Nephron (organoid): Measurements from ENCODE around the gene ZNF431.
A peak's percentile ranks its signal among the peaks of the same experiment; 100 is the strongest.
"Not testable (repeated sequence)": the region's sequence is repeated elsewhere in the genome, so short reads cannot be mapped to it uniquely, and the experiment has no call there.

Source experiments
- H3K27ac Mint-ChIP-seq, 3 experiments: 2 replicates each; pipeline ENCODE4 v1.8.0; 2020; ENCODE audit warnings: mixed read lengths in 3 of 3, mild to moderate bottlenecking in 2 of 3, moderate library complexity in 1 of 3
- H3K27me3 Mint-ChIP-seq: 2 replicates; pipeline ENCODE4 v1.8.0; 2021; ENCODE audit warnings: low read depth, mild to moderate bottlenecking, moderate library complexity, mixed read lengths
- H3K36me3 Mint-ChIP-seq: 2 replicates; pipeline ENCODE4 v1.8.0; 2020; ENCODE audit warnings: low read depth, mixed read lengths
- H3K4me1 Mint-ChIP-seq: 2 replicates; pipeline ENCODE4 v1.8.0; 2020; ENCODE audit warnings: mixed read lengths
- H3K4me3 Mint-ChIP-seq, 3 experiments: 2 replicates each; pipeline ENCODE4 v1.8.0; 2020; ENCODE audit warnings: mild to moderate bottlenecking in 3 of 3, mixed read lengths in 3 of 3, moderate library complexity in 2 of 3
- H3K9me3 Mint-ChIP-seq: 2 replicates; pipeline ENCODE4 v1.8.0; 2020; ENCODE audit warnings: mixed read lengths
- CTCF ChIP-seq, 3 experiments: fragments of 200-600 bp; sonication (generic); IDR thresholded peaks; one replicate each; pipeline ENCODE4 v1.5.0; 2021; ENCODE audit warnings: antibody characterized with exemption in 3 of 3; ENCODE audit not compliant: unreplicated experiment in 3 of 3

ZNF431 gene

GRCh38 chr19:21135433-21135832, 6.4 kb upstream of the ZNF431 start:
- no peaks in the 10 kb centered on the region for H3K4me1 Mint-ChIP-seq
- H3K27me3 Mint-ChIP-seq = peaks cover 3% of the 10 kb centered on the region
- no peak for TF ChIP-seq CTCF (IDR thresholded peaks at IDR 0.05; ENCODE audit: unreplicated experiment in 3 of 3)
- peaks cover 2% of the 10 kb centered on the region for H3K9me3 Mint-ChIP-seq
- H3K4me3 Mint-ChIP-seq = no peak overlapping the region
- no peak overlapping the region for H3K27ac Mint-ChIP-seq
- no peaks in the 10 kb centered on the region for H3K36me3 Mint-ChIP-seq

- no peak for TF ChIP-seq CTCF (IDR thresholded peaks at IDR 0.05; ENCODE audit: unreplicated experiment in 3 of 3)
- no peak overlapping the region for H3K4me3 Mint-ChIP-seq
- H3K27ac Mint-ChIP-seq = peak overlapping the region in 2 of 3 experiments; percentile 12 to 78
- H3K27me3 Mint-ChIP-seq = peaks cover 3% of the 10 kb centered on the region
- peaks cover 15% of the 10 kb centered on the region for H3K4me1 Mint-ChIP-seq
- H3K36me3 Mint-ChIP-seq = peaks cover 14% of the 10 kb centered on the region
- H3K9me3 Mint-ChIP-seq = peaks cover 5% of the 10 kb centered on the region
Observed at GRCh38 chr19:21138130-21138529, 3.7 kb upstream of the ZNF431 start.

GRCh38 chr19:21141006-21141405, 834 bp upstream of the ZNF431 start:
- Mint-ChIP-seq H3K4me3 (peak overlapping the region in 2 of 3 experiments; percentile 12 to 55), H3K36me3 (peaks cover 42% of the 10 kb centered on the region)
- not testable (repeated sequence) for H3K27ac Mint-ChIP-seq

GRCh38 chr19:21143428-21143827, 1.6 kb downstream of the ZNF431 start:
- peak overlapping the region; percentile 96 to 97 (median 97) for H3K4me3 Mint-ChIP-seq
- H3K9me3 Mint-ChIP-seq = peaks cover 37% of the 10 kb centered on the region
- peaks cover 67% of the 10 kb centered on the region for H3K36me3 Mint-ChIP-seq
- TF ChIP-seq CTCF (IDR thresholded peaks at IDR 0.05; ENCODE audit: unreplicated experiment in 3 of 3) = no peak
- no peaks in the 10 kb centered on the region for H3K27me3 Mint-ChIP-seq
- H3K27ac Mint-ChIP-seq = peak overlapping the region in 2 of 3 experiments; percentile 10 to 97
- H3K4me1 Mint-ChIP-seq = peaks cover 19% of the 10 kb centered on the region

More at GRCh38 chr19:21141006-21141405, 834 bp upstream of the ZNF431 start:
- not testable (repeated sequence) for H3K27me3 Mint-ChIP-seq
- Mint-ChIP-seq H3K9me3 (peaks cover 19% of the 10 kb centered on the region), H3K4me1 (peaks cover 19% of the 10 kb centered on the region)

- Mint-ChIP-seq H3K27ac (no peak overlapping the region), H3K27me3 (no peaks in the 10 kb centered on the region), H3K9me3 (peaks cover 41% of the 10 kb centered on the region), H3K4me1 (peaks cover 19% of the 10 kb centered on the region), H3K36me3 (peaks cover 71% of the 10 kb centered on the region), H3K4me3 (peak overlapping the region; percentile 43 to 97 (median 96))
- no peak for TF ChIP-seq CTCF (IDR thresholded peaks at IDR 0.05; ENCODE audit: unreplicated experiment in 3 of 3)
Observed at GRCh38 chr19:21143854-21144253, 2.0 kb downstream of the ZNF431 start.

- Mint-ChIP-seq H3K27me3 (no peaks in the 10 kb centered on the region), H3K4me1 (peaks cover 10% of the 10 kb centered on the region), H3K9me3 (peaks cover 66% of the 10 kb centered on the region), H3K4me3 (no peak overlapping the region), H3K27ac (no peak overlapping the region), H3K36me3 (peaks cover 100% of the 10 kb centered on the region)
- TF ChIP-seq CTCF (IDR thresholded peaks at IDR 0.05; ENCODE audit: unreplicated experiment in 3 of 3) = no peak
Observed at GRCh38 chr19:21147540-21147939, 5.7 kb downstream of the ZNF431 start.
